Neural cell (in vitro differentiated cells): ENCODE measurements around the gene USP34.

ENCODE experiments used
- EP300 ChIP-seq: fragments of 450-650 bp; conservative IDR thresholded peaks from 2 replicates; pipeline ENCODE4 v1.6.1; 2014; ENCODE audit warnings: antibody characterized with exemption, mild to moderate bottlenecking, moderate library complexity; ENCODE audit not compliant: poor library complexity, severe bottlenecking
- EZH2 ChIP-seq: fragments of 200-600, 300-800 bp; shearing (Covaris generic), sonication (generic); IDR thresholded peaks from 2 replicates; pipeline ENCODE4 v1.6.1; 2014; ENCODE audit warnings: antibody characterized with exemption, low read length, borderline replicate concordance, mild to moderate bottlenecking; ENCODE audit not compliant: insufficient read depth, poor library complexity, severe bottlenecking
- POLR2AphosphoS5 ChIP-seq: IDR thresholded peaks from 2 replicates; pipeline ENCODE4 v1.6.1; 2012
- RAD21 ChIP-seq: fragments of 450-650 bp; conservative IDR thresholded peaks from 2 replicates; pipeline ENCODE4 v1.6.1; 2014; ENCODE audit warnings: antibody characterized with exemption, mild to moderate bottlenecking, moderate library complexity
- SMC3 ChIP-seq: fragments of 450-650 bp; conservative IDR thresholded peaks from 2 replicates; pipeline ENCODE4 v1.6.1; 2014; ENCODE audit warnings: antibody characterized with exemption, mild to moderate bottlenecking, moderate library complexity; ENCODE audit not compliant: poor library complexity
- TF ChIP-seq, protein P1 (sequence below): fragments of 450-650 bp; IDR thresholded peaks from 2 replicates; pipeline ENCODE4 v1.5.1; 2014; ENCODE audit warnings: antibody characterized with exemption, mild to moderate bottlenecking, moderate library complexity; ENCODE audit not compliant: poor library complexity, severe bottlenecking
- TF ChIP-seq, protein P2 (sequence below): IDR thresholded peaks from 2 replicates; pipeline ENCODE4 v1.6.1; 2012; ENCODE audit warnings: borderline replicate concordance

DNA sequence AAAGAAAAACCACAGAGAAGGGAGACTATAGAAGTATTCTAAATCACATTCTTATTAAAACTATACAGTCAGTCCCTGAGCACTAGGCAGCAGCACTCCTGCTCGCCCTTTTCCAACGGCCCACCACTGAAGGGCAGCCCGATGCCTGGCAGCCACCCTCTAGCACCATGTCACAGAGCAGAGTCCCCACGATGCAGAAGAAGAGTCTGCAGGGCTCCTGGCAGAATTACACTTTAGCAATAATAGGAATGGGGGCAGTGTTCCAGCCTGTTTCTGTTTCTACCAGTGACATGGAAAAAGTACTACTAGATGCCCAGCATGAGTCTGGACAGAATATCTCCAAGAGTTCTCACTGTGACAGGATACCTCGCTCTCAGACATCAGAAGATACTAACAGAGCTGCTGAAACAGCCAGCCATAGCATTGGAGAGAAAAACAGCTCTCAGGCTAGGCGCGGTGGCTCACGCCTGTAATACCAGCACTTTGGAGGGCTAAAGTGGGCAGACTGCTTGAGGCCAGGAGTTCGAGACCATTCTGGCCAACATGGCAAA, 221.3 kb downstream of the USP34 start:
- TF ChIP-seq EP300 (no peak), POLR2AphosphoS5 (no peak), EZH2 (no peak), RAD21 (no peak), SMC3 (no peak)
- TF ChIP-seq, protein P1, sequence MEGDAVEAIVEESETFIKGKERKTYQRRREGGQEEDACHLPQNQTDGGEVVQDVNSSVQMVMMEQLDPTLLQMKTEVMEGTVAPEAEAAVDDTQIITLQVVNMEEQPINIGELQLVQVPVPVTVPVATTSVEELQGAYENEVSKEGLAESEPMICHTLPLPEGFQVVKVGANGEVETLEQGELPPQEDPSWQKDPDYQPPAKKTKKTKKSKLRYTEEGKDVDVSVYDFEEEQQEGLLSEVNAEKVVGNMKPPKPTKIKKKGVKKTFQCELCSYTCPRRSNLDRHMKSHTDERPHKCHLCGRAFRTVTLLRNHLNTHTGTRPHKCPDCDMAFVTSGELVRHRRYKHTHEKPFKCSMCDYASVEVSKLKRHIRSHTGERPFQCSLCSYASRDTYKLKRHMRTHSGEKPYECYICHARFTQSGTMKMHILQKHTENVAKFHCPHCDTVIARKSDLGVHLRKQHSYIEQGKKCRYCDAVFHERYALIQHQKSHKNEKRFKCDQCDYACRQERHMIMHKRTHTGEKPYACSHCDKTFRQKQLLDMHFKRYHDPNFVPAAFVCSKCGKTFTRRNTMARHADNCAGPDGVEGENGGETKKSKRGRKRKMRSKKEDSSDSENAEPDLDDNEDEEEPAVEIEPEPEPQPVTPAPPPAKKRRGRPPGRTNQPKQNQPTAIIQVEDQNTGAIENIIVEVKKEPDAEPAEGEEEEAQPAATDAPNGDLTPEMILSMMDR = no peak
- TF ChIP-seq, protein P2, sequence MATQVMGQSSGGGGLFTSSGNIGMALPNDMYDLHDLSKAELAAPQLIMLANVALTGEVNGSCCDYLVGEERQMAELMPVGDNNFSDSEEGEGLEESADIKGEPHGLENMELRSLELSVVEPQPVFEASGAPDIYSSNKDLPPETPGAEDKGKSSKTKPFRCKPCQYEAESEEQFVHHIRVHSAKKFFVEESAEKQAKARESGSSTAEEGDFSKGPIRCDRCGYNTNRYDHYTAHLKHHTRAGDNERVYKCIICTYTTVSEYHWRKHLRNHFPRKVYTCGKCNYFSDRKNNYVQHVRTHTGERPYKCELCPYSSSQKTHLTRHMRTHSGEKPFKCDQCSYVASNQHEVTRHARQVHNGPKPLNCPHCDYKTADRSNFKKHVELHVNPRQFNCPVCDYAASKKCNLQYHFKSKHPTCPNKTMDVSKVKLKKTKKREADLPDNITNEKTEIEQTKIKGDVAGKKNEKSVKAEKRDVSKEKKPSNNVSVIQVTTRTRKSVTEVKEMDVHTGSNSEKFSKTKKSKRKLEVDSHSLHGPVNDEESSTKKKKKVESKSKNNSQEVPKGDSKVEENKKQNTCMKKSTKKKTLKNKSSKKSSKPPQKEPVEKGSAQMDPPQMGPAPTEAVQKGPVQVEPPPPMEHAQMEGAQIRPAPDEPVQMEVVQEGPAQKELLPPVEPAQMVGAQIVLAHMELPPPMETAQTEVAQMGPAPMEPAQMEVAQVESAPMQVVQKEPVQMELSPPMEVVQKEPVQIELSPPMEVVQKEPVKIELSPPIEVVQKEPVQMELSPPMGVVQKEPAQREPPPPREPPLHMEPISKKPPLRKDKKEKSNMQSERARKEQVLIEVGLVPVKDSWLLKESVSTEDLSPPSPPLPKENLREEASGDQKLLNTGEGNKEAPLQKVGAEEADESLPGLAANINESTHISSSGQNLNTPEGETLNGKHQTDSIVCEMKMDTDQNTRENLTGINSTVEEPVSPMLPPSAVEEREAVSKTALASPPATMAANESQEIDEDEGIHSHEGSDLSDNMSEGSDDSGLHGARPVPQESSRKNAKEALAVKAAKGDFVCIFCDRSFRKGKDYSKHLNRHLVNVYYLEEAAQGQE = no peak
